Measurements from ENCODE around the gene LMBR1.
A peak's percentile ranks its signal among the peaks of the same experiment; 100 is the strongest.
"Not testable (repeated sequence)": the region's sequence is repeated elsewhere in the genome, so short reads cannot be mapped to it uniquely, and the experiment has no call there.

The LMBR1 gene

GRCh38 chr7:156656598-156656997 lies 236.4 kb downstream of the LMBR1 start:
- DNase-seq: no peak

GRCh38 chr7:156655983-156656382 lies 237.0 kb downstream of the LMBR1 start:
- no peak for DNase-seq

GRCh38 chr7:156655251-156655650 lies 237.7 kb downstream of the LMBR1 start:
- DNase-seq: no peak

DNA sequence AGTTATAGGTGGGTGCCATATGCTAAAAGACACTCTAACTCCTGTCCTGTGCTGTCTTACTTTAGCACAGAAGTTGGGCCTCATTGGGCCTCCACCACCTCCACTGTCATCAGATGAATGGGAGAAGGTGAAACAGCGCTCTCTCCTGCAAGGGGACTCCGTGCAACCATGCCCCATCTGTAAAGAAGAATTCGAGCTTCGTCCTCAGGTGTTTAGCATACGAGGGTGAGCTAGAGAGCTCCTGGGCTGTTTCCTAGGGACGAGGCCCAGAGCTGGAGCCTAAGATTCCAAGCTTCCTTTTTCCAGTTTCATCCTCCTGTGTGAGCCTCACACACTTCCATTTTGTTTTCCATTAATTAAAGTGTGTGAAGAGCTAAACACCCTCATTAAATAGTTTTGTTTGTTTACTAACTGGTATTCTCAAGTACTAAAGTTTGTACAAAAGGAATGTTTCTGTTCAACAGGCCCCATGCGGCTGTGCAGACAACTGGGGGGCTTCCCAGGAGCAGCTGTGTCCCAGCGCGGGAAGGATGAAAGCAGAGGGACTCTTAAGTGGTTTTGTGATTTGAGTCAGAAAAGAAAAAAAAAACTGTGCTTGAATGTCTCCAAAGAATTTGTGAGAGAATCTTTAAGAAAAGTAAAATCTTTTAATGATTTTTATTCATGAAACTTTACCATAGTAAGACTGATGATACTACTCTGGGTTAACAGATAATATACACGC lies 238.3 kb downstream of the LMBR1 start:
- no peak for DNase-seq

DNA sequence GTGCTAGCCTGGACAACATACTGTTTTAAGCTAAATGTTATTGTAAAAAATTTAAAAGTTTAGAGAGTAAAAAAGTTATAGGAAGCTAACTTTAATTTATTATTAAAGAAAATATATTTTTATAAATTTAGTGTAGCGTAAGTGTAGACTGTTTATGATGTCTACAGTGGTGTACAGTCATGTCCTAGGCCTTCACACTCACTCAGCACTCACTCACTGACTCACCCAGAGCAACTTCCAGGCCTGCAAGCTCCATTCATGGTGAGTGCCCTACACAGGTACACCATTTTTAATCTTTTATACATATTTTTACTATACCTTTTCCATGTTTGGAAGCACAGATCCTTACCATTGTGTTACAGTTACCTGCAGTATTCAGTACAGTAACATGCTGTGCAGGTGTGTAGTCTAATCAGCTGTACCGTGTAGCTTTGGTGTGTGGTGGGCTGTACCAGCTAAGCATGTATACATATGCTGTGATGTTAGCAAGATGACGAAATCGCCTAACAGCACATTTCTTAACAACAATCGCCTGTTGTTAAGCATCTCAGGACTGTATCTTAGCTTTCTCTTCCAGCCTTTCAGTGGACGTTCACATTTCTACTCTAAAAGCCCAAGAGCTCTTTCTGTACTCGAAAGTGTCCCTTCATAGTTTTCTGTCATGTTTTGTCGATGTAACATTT lies 240.0 kb downstream of the LMBR1 start:
- DNase-seq: no peak

DNA sequence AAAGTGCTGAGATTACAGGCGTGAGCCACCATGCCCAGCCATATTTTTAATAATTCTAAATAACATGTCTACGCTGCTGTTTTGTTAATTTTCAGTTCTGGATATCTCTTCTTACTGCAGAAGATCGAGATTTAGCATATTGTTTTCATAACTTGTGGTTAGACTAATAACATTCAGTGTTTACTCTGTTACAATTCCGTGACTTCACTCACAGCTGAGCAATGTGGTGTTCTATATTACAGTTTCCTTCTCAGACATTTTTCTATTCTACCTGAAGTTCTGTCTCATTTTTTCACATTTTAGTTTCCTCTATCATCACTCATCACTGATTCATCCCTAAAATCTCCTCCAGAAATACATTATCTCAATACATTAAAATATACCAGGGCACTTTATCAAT lies 241.5 kb downstream of the LMBR1 start:
- no peak for DNase-seq

- no peak for DNase-seq
Observed at GRCh38 chr7:156650042-156650441, 242.9 kb downstream of the LMBR1 start.

DNA sequence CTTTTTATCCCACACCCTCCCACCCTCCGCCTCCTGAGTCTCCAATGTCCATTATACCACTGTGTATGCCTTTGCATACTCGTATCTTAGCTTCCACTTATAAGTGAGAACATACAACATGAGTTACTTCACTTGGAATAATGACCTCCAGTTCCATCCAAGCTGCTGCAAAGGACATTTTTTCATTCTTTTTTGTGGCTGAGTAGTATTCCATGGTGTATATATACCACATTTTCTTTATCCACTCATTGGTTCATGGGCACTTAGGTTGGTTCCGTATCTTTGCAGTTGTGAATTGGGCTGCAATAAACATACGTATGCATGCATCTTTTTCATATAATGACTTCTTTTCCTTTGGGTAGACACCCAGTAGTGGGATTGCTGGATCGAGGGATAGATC lies 245.7 kb downstream of the LMBR1 start:
- not testable (repeated sequence) for DNase-seq

DNA sequence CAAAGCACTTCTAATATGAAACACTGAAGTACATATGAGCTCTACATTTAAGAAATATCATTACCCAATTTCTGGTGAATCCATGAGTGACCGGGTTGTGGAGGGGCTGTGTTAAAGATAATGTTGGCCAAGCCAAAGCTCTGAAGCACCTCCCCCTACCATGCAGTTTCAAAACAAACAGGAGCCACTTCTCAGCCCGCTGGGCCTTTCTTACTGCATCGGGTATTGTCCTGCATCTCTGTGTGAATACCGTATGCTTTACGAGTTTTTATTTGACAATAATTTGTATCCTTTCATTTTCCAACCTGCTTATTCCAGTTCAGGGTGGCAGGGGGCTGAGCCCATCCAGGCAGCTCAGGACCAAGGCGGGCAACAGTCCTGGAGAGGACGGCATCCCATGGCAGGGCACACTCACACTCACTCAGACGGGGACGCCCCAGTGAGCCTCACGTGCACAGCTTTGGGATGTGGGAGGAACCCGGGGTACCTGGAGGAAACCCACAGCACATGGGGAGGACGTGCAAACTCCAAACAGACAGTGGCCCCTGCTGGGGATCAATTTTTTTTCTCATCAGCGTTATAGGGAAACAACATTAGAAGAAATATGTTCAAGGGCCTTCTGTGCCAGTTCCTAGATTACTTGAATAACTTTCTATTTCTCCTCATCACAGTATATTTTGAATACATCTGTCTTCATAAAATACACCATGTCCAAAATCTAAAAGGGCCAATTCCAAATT lies 250.5 kb downstream of the LMBR1 start:
- DNase-seq: no peak

DNA sequence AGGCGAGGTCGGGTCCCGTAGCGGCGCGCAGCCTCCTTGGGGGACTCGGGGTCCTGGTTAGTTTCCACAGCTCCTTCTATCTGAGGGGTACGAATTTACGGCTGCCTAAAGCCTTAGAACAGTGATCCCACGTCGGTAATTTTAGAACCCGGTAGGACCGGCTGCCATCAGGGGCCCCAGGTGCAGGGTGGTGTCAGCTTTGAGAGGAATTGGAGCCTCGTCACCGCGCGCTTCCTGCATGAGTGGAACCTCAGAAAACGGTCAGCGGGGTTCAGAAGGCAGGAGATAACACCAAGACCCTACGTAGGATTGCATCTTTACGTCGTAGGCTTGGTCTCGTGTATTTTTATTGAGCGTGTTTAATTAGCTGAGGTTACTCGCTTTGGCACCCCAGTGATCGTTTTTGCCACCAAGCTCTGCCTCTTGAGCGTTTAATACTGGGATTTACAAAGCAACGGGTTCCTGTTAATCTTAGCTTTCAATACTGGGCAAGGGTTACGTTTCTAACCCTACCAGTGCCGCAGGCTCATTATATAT lies 252.0 kb downstream of the LMBR1 start:
- DNase-seq: no peak

DNA sequence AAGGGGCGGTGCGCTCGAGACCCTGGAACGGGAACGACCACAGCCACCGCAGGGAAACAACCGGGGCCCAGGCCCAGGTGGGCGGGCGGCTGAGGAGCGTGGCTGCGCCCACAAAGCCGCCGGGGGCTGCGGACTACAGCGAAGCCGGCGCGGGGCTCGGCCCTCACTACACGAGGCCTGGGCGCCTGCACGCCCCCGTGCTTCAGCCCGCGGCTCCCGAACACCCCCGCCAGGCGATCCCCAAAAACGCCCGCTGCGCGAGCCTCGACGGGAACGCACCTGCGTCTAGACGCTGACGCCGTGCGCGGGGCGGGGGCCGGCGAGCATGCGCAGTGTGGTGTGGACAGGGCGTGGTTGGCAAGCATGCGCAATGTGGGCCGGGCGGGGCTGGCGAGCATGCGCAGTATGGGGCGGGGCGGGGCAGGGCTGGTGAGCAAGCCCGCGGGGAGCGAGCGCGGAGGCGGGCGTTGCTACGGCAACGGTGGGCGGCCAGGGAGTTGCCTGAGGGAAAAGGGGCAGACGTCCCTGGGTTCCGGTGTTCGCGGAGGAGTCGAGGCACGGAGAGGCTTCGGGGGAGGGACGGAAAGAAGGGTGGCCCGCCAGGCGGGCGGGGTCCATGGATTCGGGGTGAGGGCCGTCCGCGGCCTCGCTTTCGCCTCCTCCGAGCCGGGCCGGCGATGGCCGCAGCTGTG lies 252.6 kb downstream of the LMBR1 start, which contains the start of gene RNF32:
TSS of gene RNF32 (plus strand) at position 518 of the 692 bp plus-strand sequence. CDS start 3,104 bp downstream, outside the sequence.
- peak; percentile 96 for DNase-seq

GRCh38 chr7:156639426-156640256 lies 253.3 kb downstream of the LMBR1 start:
- DNase-seq: no peak

DNA sequence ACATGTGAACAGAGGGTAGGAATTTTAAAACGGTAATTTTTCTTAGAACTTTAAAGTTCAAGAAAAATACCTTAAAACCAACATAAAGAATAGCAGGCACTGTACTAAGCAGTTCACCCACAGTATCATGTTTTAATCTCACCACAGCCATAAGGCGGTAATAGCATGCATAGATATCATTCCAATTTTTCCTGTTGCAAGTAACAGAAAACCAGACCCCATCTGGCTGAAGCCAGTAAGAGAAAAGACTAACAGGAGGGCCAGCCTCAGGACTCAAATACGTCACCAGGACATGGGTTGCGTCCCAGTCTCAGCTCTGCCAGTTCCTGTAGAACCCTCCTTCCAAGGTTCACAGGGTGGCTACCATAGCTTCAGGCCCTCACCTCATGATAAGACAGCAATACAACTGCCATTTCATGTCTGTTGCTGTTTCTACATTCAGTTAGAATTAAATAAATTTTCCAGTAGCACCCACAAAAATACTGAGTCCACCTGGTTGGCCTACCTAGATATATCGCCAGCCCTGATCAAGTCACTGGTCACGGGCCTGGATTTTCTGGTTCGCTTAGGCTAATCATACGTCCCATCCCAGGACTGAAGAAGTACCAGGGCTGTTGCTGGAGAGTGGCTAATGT lies 254.4 kb downstream of the LMBR1 start:
- no peak for DNase-seq

- not testable (repeated sequence) for DNase-seq
Observed at GRCh38 chr7:156637093-156637492, 255.9 kb downstream of the LMBR1 start.

GRCh38 chr7:156635529-156636385 lies 257.2 kb downstream of the LMBR1 start:
- no peak for DNase-seq

- DNase-seq: no peak
Observed at GRCh38 chr7:156634117-156634516, 258.9 kb downstream of the LMBR1 start.

GRCh38 chr7:156629873-156630272 lies 263.1 kb downstream of the LMBR1 start:
- no peak for DNase-seq

- DNase-seq: no peak
Observed at GRCh38 chr7:156628562-156628961, 264.4 kb downstream of the LMBR1 start.
